ENCODE data around the gene LARGE1.
A peak's percentile ranks its signal among the peaks of the same experiment; 100 is the strongest.

Gene LARGE1

GRCh38 chr22:33771136-33771535 lies 149.1 kb downstream of the LARGE1 start:
- DNase-seq = no peak

DNA sequence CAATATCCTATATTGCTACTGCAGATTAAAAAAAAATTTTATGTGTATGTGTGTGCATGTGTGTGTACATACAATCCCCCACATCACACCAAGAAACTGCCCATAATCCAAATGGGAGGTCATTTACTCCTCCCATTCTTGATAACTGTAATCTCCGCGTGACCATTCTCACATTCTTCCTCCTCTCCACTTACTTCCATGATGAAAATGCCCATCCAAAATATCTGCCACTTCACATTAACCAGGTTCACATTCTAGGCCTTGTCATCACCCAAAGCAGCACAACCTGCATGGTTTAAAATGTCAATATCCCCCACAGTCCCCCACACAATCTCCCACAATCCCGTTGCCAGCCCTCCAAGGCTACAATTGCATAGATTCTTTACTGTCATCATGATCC lies 149.6 kb downstream of the LARGE1 start:
- no peak for DNase-seq

GRCh38 chr22:33766091-33766490 lies 154.2 kb downstream of the LARGE1 start:
- DNase-seq = no peak

- DNase-seq = no peak
Measured at GRCh38 chr22:33758961-33759360, 161.3 kb downstream of the LARGE1 start.

DNA sequence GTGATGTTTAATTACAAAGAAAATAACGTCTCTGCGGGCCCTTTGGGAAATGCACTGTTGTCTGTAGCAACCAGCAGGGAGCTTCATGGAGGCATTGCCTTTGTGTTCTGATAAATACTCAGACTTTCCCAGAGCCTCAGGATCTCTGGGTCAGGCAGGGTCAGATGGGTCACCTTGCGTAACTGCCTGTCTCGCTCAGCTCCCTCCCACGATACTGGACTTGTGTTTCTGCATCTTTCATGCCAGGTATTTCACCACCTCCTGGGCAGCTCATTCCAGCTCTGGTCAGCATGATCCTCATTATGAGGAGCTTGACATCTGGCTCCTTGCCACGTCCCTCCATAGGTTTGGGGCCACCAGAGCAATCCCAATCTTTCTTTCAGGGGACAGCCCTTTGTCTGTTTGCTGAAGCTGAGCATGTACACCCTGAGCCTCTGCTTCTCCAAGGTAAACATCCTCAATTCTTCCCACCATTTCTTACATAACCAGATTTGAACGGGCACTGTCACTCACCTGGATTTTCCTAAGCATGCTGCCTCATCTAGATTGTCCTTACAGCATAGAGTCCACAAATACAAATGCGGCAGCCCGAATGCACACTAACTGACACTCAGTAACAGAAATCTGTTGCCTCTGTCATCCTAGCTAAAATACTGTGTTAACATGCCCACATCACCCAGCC lies 162.3 kb downstream of the LARGE1 start:
- DNase-seq = no peak

DNA sequence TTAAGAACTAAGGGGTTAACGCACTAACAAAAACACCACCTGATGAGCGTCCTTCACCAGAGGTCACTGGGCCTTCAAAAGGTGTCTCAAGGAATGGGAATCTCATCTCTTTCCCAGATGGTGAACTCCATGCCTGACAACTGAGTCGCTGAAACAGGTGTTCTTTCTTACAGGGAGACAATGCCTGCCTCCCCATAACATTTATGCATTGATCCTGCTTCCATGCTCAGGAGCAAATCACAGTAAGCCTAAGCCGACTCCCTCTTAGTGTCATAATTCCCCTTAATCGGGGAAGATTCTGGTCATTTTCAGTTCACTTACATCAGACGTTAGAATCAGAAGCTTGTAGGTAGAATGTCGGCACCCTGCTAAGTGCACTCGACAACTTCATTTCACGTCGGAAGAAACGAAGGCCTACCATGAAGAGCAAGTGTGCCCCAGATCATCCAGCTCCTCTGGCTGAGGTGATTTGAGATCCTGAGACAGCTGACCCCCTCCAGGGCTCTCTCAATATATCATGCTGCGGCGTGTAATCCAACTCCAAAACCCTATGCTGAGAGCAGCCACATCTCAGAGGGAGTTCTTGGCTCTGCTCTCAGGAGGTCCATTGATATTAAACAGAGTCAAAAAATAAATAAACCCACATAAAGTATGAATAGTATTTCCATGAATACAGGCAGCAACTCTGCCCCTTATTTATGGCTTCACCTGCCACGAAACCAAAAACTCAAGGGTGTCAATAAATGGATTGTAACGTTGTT lies 163.1 kb downstream of the LARGE1 start:
- no peak for DNase-seq

DNA sequence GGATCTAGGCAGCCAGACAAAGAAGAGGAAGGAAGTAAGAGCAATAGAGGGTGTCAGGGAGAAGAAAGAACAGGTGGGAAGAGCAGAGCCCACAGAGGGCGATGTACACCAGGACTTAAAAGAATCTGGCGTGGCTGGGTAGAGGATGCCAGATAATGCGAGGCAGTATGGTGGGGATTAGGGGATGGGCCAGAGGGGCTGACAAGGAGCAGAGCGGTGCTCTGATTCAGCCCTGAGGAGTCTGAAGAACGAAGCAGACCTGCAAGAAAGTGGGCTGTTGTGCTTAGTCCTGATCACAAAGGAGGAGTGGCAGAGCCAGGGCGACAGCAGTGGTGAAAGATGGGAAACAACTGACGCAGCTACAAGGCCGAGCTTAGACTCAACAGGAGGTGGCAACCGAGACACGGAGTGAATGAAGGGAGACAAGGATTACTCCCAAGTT lies 163.7 kb downstream of the LARGE1 start:
- no peak for DNase-seq

GRCh38 chr22:33748714-33749113 lies 171.6 kb downstream of the LARGE1 start:
- no peak for DNase-seq

DNA sequence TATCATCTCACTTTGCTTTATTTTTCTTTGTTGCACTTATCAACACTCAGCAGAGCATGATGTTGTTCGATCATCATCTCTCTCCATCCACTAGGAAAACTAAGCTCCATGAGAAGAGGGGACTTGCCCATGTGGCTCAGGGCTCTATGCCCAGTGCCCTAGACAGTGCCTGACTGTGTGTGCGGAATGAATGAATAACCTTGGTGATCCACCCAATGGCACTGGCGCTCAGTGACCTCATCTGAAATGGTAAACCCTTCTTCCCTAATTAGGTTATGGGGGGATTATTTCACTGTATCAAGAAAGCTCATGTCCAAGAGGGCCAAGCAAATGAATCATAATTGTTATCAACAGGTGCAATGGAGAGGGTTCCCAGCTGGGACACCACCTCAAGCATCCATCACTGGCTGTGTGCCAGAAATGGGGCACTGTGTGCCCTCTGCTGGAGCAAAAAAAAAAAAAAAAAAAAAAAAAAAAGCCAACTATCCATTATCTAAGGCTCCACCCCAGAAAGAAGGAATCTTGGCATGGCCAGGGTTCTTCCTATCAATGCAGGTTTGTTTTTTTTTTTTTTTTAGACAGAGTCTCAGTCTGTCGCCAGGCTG lies 172.6 kb downstream of the LARGE1 start:
- no peak for DNase-seq

DNA sequence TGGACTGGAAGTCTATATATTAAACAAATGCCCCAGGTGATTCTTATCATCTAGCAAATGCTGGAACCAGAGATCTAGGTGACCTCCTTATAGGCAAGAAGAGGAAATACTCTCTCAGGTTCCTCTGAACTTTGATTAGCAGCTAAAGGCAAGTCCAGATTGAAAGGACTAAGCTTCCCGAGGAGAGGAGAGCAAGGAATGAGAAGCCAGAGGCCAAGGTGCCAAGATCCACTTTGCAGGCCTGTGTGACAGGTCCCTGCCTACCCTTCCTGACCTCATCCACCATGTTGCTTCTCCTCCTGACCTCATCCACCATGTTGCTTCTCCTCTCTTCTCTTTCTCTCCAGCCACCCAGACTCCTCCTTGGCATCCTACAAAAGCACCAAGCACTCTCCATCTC lies 173.2 kb downstream of the LARGE1 start:
- DNase-seq = no peak

DNA sequence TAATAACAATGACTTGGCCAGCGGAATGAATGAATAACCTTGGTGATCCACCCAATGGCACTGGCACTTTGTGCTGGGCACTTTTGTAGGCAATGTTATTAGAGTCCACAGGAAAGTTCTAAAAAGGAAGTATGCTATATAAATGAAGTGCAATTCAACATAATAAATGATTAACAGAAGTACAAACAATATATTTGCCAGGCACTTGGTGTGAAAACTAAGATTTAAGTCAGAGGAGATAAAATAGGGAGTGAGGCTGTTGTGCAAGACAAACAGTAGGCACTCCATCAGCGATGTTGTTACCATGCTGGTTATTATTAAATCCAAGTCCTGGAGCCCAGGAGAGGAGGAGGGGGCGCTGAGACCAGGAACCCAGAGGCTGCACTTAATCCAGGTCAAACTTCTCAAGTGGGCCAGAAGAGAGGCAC lies 173.8 kb downstream of the LARGE1 start:
- no peak for DNase-seq

DNA sequence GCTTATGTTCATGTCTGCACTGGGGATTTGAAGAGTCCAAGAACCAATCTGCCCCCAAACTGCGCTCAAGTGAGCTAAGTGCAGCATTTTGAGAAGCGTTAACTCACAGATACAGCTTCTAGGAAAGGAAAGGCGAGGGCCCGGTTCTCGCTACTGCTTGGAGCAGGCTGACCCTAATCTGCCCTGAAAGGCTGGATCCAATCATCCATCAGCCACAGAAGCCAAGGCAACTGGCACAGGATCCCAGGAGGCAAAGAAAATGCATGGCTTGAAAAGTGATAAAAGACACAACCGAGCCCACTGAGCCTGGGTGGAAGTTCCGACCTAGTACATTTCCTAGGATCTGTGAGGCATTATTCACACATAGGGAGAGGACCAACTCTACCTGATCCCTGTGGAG lies 174.8 kb downstream of the LARGE1 start:
- DNase-seq = no peak

GRCh38 chr22:33743756-33744155 lies 176.5 kb downstream of the LARGE1 start:
- DNase-seq = no peak

GRCh38 chr22:33741025-33741424 lies 179.3 kb downstream of the LARGE1 start:
- no peak for DNase-seq

DNA sequence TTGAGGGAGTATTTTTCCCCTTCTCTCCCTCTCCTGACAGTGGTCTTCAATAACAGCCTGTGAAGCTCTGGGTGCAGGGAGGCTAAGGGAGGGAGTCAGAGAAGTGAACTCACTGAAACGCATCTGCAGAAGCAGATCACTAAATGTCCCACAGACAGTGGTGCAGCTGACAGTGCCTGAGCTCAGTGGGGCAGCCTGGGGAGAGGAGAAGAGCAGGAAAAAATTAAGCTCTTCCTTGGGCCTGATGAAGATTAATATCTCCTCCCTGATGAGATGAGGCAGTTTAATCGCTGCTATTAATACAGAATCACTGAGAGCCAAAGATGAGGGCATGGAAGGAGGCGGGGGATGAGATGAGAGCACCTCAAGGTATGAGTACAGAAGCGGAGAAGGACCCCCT lies 180.8 kb downstream of the LARGE1 start:
- DNase-seq = no peak

- no peak for DNase-seq
Measured at GRCh38 chr22:33737662-33738061, 182.6 kb downstream of the LARGE1 start.

GRCh38 chr22:33735978-33736377 lies 184.3 kb downstream of the LARGE1 start:
- DNase-seq = no peak

DNA sequence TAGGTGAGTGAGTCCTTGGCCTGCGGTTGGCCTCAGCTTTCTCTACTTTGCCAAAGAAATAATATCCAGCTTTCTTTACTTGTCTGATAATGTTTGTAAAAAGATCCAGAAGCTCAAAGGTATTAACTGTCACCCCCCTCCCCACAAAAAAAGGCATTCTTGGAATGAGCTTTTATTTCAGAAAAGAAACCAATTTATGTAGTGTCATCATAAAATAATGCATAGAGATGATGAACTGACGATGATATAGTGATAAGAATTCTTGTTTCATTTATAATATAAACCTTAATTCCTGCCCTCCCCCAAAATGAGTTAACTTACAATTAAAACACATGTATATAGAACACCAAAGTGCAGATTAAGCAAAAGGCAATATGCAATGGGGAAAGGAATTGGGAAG lies 191.4 kb downstream of the LARGE1 start:
- no peak for DNase-seq

DNA sequence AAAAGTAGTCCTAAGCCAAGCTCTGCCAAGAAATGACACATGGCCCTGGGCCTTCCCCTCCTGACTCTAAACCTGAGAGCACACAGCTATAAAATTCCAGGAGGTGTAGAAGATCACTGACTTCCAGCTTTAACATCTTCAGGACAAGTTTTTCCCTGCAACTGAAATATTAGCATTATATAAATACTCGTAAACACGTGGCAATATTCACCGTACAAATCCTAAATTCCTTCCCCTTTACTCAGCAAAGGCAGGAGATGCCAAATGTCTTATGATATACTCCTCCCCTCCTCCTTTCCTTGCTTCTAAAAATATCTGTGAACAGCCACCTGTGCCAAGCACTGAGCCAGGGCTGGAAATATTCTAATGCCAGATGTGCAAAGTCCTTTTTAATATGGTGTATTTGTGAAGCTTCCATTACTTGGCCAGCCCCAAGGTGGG lies 194.0 kb downstream of the LARGE1 start:
- DNase-seq = no peak

- peak; percentile 5 to 33 (median 22) for DNase-seq
Measured at GRCh38 chr22:33723915-33724314, 196.4 kb downstream of the LARGE1 start.

- no peak for DNase-seq
Measured at GRCh38 chr22:33722816-33723215, 197.5 kb downstream of the LARGE1 start.

DNA sequence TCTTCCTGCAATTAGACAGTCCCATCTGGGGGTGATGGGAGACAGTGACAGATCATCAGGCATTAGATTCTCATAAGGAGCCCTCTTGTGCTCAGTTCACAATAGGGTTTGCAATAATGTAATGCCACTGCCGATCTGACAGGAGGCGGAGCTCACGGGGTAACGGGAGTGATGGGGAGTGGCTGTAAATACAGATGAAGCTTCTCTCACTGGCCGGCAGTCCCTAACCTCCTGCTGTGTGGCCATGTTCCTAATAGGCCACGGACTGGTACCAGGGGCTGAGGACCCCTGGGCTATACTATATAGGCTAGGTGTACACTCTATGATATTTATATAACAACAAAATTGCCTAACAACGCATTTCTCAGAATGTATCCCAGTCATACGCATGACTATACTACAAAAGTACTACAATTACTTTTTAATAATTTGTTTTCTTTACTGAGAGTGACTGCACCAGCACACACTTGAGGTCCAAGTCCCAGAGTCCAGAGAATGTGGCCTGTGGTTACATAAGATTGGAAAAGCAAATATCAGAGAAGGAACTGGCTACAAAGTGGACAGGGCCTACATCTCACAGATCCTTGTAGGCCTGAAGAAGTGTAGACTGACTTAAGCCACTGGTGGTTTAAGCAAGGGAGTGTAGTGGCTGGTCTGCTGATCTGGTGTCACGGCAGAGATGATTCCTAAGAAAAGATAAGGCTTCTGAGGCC lies 200.0 kb downstream of the LARGE1 start:
- DNase-seq = no peak
